HG02981 (cell line): Measurements from ENCODE around the gene KIF4B.

Experiments used
- ATAC-seq: cut with Tn5 transposase; IDR thresholded peaks from one replicate; pipeline ENCODE4 v1.9.1; 2021; ENCODE audit warnings: mild to moderate bottlenecking, moderate library complexity; ENCODE audit not compliant: unreplicated experiment

KIF4B gene

GRCh38 chr5:155050384-155051019 lies 36.9 kb downstream of the KIF4B start:
- no peak for ATAC-seq

- ATAC-seq = no peak
Measured at GRCh38 chr5:155052532-155052931, 39.0 kb downstream of the KIF4B start.

- ATAC-seq = no peak
Measured at GRCh38 chr5:155053501-155053900, 39.9 kb downstream of the KIF4B start.

GRCh38 chr5:155056644-155057269 lies 43.2 kb downstream of the KIF4B start:
- ATAC-seq = no peak

GRCh38 chr5:155057626-155058025 lies 44.1 kb downstream of the KIF4B start:
- no peak for ATAC-seq

- no peak for ATAC-seq
Measured at GRCh38 chr5:155064580-155064979, 51.0 kb downstream of the KIF4B start.

- ATAC-seq = no peak
Measured at GRCh38 chr5:155066886-155067595, 53.5 kb downstream of the KIF4B start.
